ENCODE results near the gene ST3GAL5. TPM values are rescaled to one million over a fixed set of nuclear protein-coding genes. Genes with fewer than 3 reads are reported as not detected.
A peak's percentile ranks its signal among the peaks of the same experiment; 100 is the strongest.

ST3GAL5 gene
- total RNA-seq, 4 donors from 2014 or later: 139 to 199 (median 156) TPM

- WGBS, 2 donors: 51 to 54% methylated on average over 9 of the region's 9 CpGs
- H3K4me3 ChIP-seq (replicated peaks in 1 of 3): no peak overlapping the region
- no peaks in the 10 kb centered on the region for H3K36me3 ChIP-seq
- intact Hi-C loops (cut with DNase I): no loop called here
- DNase-seq: peak; percentile 89 to 90
- TF ChIP-seq CTCF (IDR thresholded peaks at IDR 0.05) (no peak), POLR2A (IDR thresholded peaks at IDR 0.05) (peak in 1 of 2 donors; percentile 34)
- peaks cover 38 to 62% of the 10 kb centered on the region in 2 donors for H3K4me1 ChIP-seq
- no peaks in the 10 kb centered on the region for H3K9me3 ChIP-seq
- peak overlapping the region; percentile 72 to 90 (median 73) for H3K27ac ChIP-seq
- no peaks in the 10 kb centered on the region for H3K27me3 ChIP-seq
Measured at GRCh38 chr2:85878719-85879370, 9.9 kb downstream of the ST3GAL5 start.

- no peaks in the 10 kb centered on the region for H3K9me3 ChIP-seq
- TF ChIP-seq CTCF (IDR thresholded peaks at IDR 0.05) (no peak), POLR2A (IDR thresholded peaks at IDR 0.05) (no peak)
- H3K27ac ChIP-seq: peak overlapping the region in 1 of 3 donors; percentile 35
- H3K27me3 ChIP-seq: no peaks in the 10 kb centered on the region
- H3K4me3 ChIP-seq (replicated peaks in 1 of 3): no peak overlapping the region
- WGBS, 2 donors: 79 to 80% methylated on average over 8 of the region's 8 CpGs
- H3K36me3 ChIP-seq: no peaks in the 10 kb centered on the region
- peaks cover 32 to 70% of the 10 kb centered on the region in 2 donors for H3K4me1 ChIP-seq
- intact Hi-C loops (cut with DNase I): no loop called here
- no peak for DNase-seq
Measured at GRCh38 chr2:85875350-85876050, 13.3 kb downstream of the ST3GAL5 start.

- intact Hi-C loops (cut with DNase I): loop anchor here (5.0 kb wide), 1 partner anchor 36 kb away; no protein-coding TSS in a partner anchor
- TF ChIP-seq CTCF (IDR thresholded peaks at IDR 0.05) (no peak), POLR2A (IDR thresholded peaks at IDR 0.05) (no peak)
- WGBS, 2 donors: 96 to 97% methylated on average over 4 of the region's 4 CpGs
- no peak overlapping the region for H3K4me3 ChIP-seq (replicated peaks in 1 of 3)
- peaks cover 15 to 51% of the 10 kb centered on the region in 2 donors for H3K4me1 ChIP-seq
- no peaks in the 10 kb centered on the region for H3K27me3 ChIP-seq
- H3K36me3 ChIP-seq: no peaks in the 10 kb centered on the region
- H3K9me3 ChIP-seq: no peaks in the 10 kb centered on the region
- DNase-seq: no peak
- peak overlapping the region in 1 of 3 donors; percentile 32 for H3K27ac ChIP-seq
Measured at GRCh38 chr2:85873679-85874078, 15.1 kb downstream of the ST3GAL5 start.

GRCh38 chr2:85872536-85873161 lies 16.1 kb downstream of the ST3GAL5 start:
- intact Hi-C loops (cut with DNase I): loop anchor here (5.0 kb wide), 1 partner anchor 35 kb away; no protein-coding TSS in a partner anchor
- H3K27ac ChIP-seq: no peak overlapping the region
- H3K4me3 ChIP-seq (replicated peaks in 1 of 3): no peak overlapping the region
- peaks cover 7 to 41% of the 10 kb centered on the region in 2 donors for H3K4me1 ChIP-seq
- H3K27me3 ChIP-seq: no peaks in the 10 kb centered on the region
- DNase-seq: no peak
- TF ChIP-seq CTCF (IDR thresholded peaks at IDR 0.05) (no peak), POLR2A (IDR thresholded peaks at IDR 0.05) (no peak)
- no peaks in the 10 kb centered on the region for H3K9me3 ChIP-seq
- 74 to 83% methylated on average over 16 of the region's 16 CpGs for WGBS, 2 donors
- H3K36me3 ChIP-seq: no peaks in the 10 kb centered on the region
